DLD1 (cell line): ENCODE data around the gene TSC22D3.
"Not testable (repeated sequence)": the region's sequence is repeated elsewhere in the genome, so short reads cannot be mapped to it uniquely, and the experiment has no call there.

Experiments
- in situ Hi-C: cut with HindIII; loops from 2 replicates; pipeline ENCODE4 v1.10.0; 2017; ENCODE audit warnings: low sequenced_read_pairs

The TSC22D3 gene

DNA sequence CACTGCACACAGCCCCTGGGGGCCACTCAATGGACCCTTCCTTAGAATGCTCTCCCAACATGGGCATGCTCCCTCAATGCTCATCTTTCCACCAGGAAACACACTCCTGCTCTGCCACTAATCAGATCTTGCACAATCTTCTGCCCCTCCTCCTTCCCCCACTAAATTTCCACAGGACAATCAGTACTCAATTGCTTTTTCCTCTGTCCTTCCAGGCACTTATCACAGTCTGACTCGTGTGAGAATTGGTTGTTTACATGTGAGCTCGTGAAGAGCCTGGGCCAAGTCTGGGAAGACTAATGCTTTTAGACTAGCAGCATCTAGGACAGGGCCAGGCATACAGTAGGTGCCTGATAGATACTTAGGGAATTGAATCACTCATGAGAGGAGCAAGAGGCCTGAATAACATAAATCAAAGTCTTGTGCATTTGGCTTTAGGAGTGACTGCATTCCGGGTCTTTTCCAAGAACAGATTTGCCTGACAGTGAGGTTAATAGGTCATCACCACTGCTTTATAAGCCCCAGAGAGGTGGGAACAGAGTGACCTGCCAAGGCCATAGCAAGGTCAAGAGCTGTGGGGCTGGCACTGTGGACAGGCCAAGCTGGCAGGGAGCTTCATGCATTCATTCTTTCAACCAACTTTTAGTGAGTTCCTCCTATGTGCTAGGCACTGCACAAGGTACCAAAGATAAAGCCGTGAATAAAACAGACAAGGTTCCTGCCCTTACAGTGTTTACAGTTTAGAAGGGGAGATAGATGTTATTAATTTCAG lies 92.3 kb downstream of the TSC22D3 start:
- in situ Hi-C loops, result no loop called here

DNA sequence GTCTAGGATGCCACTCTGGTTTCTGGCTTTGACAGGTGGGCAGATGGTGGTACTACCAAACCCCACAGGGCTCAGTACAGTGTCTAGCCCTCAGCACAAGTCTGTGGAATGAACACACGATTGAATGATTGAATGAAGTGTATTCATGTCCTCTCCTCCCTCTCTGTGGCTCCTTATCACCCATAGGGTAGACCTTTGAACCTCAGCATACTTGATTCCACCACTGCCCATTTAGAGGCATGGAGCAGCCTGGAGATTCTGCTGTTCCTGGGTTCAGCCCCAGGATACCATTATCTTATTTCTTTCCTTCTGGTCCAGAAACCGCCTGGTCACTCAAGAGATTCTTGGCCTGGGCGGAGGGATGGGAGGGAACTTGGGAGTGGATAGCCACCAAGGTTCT lies 93.3 kb downstream of the TSC22D3 start:
- in situ Hi-C loops, result no loop called here

GRCh38 chrX:107678957-107679740 lies 96.4 kb downstream of the TSC22D3 start:
- in situ Hi-C loops, result no loop called here

GRCh38 chrX:107677909-107678308 lies 97.7 kb downstream of the TSC22D3 start:
- in situ Hi-C loops, result no loop called here

- in situ Hi-C loops, result no loop called here
Measured at GRCh38 chrX:107677501-107677901, 98.1 kb downstream of the TSC22D3 start.

- in situ Hi-C loops, result no loop called here
Measured at GRCh38 chrX:107676559-107677378, 98.8 kb downstream of the TSC22D3 start.

- in situ Hi-C loops, result no loop called here
Measured at GRCh38 chrX:107675823-107676555, 99.6 kb downstream of the TSC22D3 start.

GRCh38 chrX:107675365-107675654 lies 100.3 kb downstream of the TSC22D3 start:
- in situ Hi-C loops, result no loop called here

- in situ Hi-C loops, result no loop called here
Measured at GRCh38 chrX:107674480-107675364, 100.9 kb downstream of the TSC22D3 start.

DNA sequence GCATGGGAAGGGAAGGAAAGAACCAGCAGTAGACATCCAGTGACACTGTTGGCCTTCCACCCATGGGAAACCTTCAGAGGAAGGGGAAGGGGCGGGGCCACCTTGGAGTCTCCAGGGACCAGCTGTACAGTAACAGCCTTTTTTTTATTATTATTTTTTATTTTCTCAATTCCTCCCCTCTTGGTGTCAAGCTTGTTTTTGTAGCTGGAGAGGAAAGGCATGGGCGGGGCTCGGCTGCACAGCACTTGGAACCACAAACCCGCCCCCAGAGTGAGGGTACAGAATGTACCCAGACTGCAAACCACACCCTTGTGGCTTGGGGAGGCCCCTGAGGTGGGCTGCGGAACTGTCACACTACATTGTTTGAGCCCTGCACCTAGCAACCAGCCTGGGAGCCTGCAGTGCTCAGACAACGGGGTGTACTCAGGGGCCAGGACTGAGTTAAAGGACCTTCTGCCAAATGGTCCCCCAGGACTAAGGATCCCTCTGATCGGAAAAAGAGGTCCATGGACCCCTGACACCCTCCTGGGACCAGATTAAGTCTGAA lies 101.6 kb downstream of the TSC22D3 start:
- in situ Hi-C loops, result no loop called here

DNA sequence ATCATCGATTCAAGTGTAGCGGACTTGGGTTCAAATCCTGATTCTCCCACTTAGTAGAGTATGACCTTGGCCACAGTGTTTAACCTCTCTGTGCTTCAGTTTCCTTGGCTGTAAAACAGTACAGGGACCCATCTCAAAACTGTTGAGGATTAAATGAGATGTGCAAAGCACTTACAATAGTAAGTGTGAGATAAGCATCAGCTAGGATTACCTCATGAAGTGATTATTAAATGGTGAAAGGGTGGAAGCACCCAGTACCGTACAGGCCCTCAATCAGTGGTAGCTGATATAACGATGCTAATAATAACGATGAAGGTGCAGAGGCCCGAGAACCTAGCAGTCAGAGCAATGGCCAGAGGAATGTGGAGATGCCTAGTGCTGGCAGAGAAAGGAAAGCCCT lies 102.2 kb downstream of the TSC22D3 start:
- in situ Hi-C loops, result no loop called here

DNA sequence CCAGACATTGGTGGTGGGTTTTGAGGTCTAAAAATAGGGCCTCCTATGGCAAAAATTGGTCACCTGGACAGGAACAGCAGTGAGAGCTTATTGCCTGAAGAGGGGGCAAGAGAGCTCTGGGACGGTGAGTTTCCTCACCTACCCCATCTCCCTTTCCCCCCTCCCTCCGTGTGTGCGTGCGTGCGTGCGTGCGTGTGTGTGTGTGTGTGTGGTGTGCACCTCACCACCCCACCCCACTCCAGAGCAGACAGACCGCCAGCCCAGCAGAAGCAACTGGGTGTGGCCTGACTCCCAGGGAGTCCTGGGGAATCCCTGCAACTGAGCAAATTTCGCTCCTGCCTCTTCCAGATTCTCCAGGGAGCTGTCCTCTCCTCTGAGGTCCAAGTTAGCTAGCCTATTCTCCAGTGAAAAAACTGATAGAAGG lies 102.6 kb downstream of the TSC22D3 start:
- in situ Hi-C loops, result no loop called here

DNA sequence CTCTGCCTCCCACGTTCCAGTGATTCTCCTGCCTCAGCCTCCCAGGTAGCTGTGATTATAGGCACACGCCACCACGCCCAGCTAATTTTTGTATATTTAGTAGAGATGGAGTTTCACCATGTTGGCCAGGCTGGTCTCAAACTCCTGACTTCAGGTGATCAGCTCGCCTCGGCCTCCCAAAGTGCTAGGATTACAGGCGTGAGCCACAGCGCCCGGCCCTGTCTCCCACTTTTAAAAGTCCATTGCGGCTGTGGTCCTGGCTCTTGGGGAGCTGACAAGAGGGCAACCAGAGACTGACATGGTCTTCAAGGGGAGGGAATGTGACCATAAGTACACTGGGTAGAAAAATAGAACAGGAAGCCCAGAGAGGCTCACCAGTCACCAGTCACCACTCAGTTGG lies 104.3 kb downstream of the TSC22D3 start:
- in situ Hi-C loops, result not testable (repeated sequence)

DNA sequence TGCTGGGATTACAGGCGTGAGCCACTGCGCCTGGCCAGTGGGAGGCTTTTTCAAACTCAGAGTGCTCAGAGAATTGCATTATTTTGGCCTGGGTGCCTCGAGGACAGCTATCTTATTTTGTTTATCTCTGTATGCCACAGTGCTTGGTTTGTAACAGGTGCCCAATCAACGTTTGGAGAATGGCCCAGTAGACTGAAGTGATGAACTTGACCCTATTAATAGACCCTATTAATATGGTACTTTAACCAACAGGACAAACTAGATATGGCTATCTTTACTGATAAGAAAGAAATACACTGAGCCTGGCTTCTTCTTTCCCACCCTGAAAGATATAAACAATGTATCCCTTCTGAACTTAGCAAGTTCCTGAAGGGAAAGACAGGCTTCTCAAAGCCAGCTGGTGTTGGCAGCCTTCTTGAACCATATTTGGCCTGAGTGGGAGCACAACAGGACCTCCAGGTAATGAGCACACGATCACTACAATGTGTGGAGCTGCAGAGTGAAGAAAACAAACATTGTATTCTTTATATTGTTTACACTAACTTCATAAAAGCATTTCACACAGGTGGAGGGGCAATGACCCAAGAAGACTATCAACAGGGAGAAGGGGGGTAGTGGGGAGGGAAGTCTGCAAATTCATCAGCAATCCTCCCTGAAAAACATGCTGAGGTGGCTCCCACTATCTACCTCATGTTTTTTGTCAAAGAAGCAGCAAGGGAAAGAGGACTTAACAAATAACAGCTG lies 105.5 kb downstream of the TSC22D3 start:
- in situ Hi-C loops, result no loop called here

- in situ Hi-C loops, result no loop called here
Measured at GRCh38 chrX:107669261-107669660, 106.3 kb downstream of the TSC22D3 start.

DNA sequence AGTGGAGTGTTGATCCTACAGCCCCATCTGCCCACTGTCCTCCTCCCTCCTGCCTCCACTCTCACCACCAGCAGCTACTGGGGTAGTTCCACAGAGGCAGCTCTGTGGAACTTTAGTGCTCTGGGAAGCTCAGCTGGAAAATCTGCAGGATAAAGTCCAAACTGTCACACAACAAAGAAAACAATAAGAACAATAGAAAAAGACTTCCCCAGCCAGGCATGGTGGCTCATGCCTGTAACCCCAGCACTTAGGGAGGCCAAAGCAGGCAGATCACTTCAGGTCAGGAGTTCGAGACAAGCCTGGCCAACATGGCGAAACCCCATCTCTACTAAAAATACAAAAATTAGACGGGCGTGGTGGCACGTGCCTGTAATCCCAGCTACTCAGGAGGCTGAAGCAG lies 106.9 kb downstream of the TSC22D3 start:
- in situ Hi-C loops, result not testable (repeated sequence)

DNA sequence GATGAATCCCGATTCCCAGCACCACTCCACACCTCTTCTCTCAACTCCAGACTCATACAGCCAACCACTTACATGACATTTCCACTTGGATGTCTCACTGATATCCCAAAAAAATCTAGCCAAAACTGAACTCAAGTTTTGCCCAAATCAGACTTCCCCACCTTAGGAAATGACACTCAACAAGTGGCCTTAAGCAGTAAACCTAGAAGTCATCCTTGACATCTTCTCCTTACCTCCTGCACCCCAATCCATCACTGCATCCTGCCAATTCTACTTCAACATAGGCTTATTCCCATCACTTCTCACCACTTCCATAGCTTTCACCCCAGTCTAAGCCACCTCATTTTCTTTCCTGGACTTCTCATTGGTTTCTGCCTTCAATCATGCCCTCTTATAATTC lies 108.2 kb downstream of the TSC22D3 start:
- in situ Hi-C loops, result no loop called here

- in situ Hi-C loops, result no loop called here
Measured at GRCh38 chrX:107666931-107667330, 108.7 kb downstream of the TSC22D3 start.
